Muscle layer of colon (tissue), 2 donors: ENCODE data around the gene ECM1.
A peak's percentile ranks its signal among the peaks of the same experiment; 100 is the strongest.

Source experiments
- H3K27ac ChIP-seq: one replicate; pipeline ENCODE4 v1.7.0; 2013; ENCODE audit warnings: low read depth, mild to moderate bottlenecking, low read length, moderate library complexity
- H3K27me3 ChIP-seq, 2 donors: one replicate each; pipeline ENCODE4 v1.7.0; 2013; ENCODE audit warnings: low read length in 2 of 2, mild to moderate bottlenecking in 2 of 2; ENCODE audit not compliant: insufficient read depth in 2 of 2, control insufficient read depth in 1 of 2
- H3K36me3 ChIP-seq: one replicate; pipeline ENCODE4 v1.7.0; 2013; ENCODE audit warnings: mild to moderate bottlenecking, low read length; ENCODE audit not compliant: insufficient read depth
- H3K4me1 ChIP-seq: one replicate; pipeline ENCODE4 v1.7.0; 2013; ENCODE audit warnings: mild to moderate bottlenecking, low read length; ENCODE audit not compliant: insufficient read depth
- H3K4me3 ChIP-seq, 2 donors: one replicate each; pipeline ENCODE4 v1.7.0; 2013; ENCODE audit warnings: low read length in 2 of 2, low read depth in 1 of 2, mild to moderate bottlenecking in 1 of 2, moderate library complexity in 1 of 2
- H3K9ac ChIP-seq: one replicate; pipeline ENCODE4 v1.7.0; 2013; ENCODE audit warnings: low read length
- H3K9me3 ChIP-seq: one replicate; pipeline ENCODE4 v1.7.0; 2013; ENCODE audit warnings: mild to moderate bottlenecking, low read length
- donor health status: abdominal sarcoma.
- donor health status: Adenocarcinoma of cecum.

The ECM1 gene

DNA sequence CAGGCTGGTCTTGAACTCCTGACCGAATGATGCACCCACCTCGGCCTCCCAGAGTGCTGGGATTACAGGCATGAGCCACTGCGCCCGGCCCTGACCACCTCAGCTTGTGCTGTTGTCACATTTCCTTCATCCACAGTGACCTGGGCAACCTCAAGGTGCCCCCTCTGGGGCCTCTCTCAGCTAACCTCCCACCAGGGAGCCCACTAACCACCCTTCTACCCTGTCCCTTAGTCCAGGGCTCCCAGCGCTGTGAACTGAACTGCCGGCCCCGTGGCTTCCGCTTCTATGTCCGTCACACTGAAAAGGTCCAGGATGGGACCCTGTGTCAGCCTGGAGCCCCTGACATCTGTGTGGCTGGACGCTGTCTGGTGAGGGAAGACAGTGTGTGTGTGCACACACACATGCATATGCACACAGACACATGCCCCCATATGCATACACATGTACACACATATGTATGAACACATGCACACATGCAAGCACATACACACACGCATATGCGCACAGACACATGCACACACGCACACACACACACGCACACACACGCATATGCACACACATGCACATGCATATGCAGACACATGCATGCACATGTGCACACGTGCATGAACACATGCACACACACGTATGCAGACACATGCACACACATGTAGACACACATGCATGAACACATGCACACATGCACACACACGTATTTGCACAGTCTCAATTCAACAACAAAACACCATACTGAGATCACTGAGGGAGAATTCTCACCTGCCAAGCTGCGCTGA lies 47.5 kb downstream of the ECM1 start:
- Histone ChIP-seq H3K4me1 (peaks cover 23% of the 10 kb centered on the region), H3K27me3 (no peaks in the 10 kb centered on the region), H3K27ac (no peak overlapping the region)

DNA sequence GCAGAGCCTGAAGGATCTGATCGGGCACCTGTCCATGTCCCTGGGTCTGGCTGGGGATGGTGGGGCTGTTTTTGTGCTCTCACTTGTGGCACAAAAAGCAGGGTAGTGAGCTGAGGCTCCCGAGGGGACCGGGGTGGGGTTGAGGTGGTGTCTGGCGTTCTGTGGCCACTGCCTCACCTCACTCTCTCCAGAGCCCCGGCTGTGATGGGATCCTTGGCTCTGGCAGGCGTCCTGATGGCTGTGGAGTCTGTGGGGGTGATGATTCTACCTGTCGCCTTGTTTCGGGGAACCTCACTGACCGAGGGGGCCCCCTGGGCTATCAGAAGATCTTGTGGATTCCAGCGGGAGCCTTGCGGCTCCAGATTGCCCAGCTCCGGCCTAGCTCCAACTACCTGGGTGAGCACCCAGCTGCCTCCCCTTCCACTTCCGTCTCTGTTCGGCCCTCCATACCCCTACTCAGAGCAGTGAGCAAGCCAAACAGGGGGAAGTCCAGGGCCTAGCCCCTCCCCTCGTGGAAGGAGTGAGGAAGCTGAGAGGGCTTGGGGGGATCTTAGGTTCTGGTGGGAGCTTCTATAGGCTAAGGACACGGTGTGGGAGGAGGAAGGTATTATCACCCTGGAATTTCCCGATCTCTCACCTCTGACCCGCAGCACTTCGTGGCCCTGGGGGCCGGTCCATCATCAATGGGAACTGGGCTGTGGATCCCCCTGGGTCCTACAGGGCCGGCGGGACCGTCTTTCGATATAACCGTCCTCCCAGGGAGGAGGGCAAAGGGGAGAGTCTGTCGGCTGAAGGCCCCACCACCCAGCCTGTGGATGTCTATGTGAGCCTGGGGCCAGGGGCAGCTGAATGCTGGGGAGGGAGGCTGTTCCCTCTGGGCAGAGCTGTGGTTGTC lies 48.3 kb downstream of the ECM1 start:
- Histone ChIP-seq H3K27ac (no peak overlapping the region), H3K9ac (no peak overlapping the region), H3K4me3 (no peak overlapping the region), H3K9me3 (no peaks in the 10 kb centered on the region), H3K4me1 (peaks cover 28% of the 10 kb centered on the region), H3K36me3 (peaks cover 13% of the 10 kb centered on the region), H3K27me3 (no peaks in the 10 kb centered on the region)

More for the DNA sequence above, 47.5 kb downstream of the ECM1 start:
- Histone ChIP-seq H3K36me3 (peaks cover 13% of the 10 kb centered on the region), H3K9ac (no peak overlapping the region), H3K9me3 (no peaks in the 10 kb centered on the region), H3K4me3 (no peak overlapping the region)

- no peak overlapping the region for H3K27ac ChIP-seq
Observed at GRCh38 chr1:150557065-150557600, 49.2 kb downstream of the ECM1 start.

GRCh38 chr1:150557813-150558212 lies 49.9 kb downstream of the ECM1 start:
- H3K4me1 ChIP-seq = peaks cover 36% of the 10 kb centered on the region
- H3K27me3 ChIP-seq = no peaks in the 10 kb centered on the region
- H3K27ac ChIP-seq = no peak overlapping the region
- H3K9ac ChIP-seq = no peak overlapping the region
- peaks cover 13% of the 10 kb centered on the region for H3K36me3 ChIP-seq
- H3K4me3 ChIP-seq = no peak overlapping the region
- H3K9me3 ChIP-seq = no peaks in the 10 kb centered on the region

More at GRCh38 chr1:150557065-150557600, 49.2 kb downstream of the ECM1 start:
- H3K9me3 ChIP-seq = no peaks in the 10 kb centered on the region
- no peak overlapping the region for H3K4me3 ChIP-seq
- peaks cover 33% of the 10 kb centered on the region for H3K4me1 ChIP-seq
- H3K9ac ChIP-seq = no peak overlapping the region
- peaks cover 13% of the 10 kb centered on the region for H3K36me3 ChIP-seq
- H3K27me3 ChIP-seq = no peaks in the 10 kb centered on the region

DNA sequence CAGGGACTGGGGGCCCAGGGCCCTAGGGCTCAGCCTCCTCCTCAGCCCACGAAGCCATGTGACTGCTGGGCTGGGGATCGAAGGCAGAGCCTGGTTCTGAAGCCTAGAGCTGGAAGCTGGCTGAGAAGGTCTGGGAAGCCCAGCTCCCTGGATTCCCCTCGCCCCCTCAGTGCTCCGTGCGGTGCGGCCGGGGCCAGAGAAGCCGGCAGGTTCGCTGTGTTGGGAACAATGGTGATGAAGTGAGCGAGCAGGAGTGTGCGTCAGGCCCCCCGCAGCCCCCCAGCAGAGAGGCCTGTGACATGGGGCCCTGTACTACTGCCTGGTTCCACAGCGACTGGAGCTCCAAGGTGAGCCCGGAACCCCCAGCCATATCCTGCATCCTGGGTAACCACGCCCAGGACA lies 50.4 kb downstream of the ECM1 start:
- Histone ChIP-seq H3K4me1 (peaks cover 37% of the 10 kb centered on the region), H3K9me3 (no peaks in the 10 kb centered on the region), H3K4me3 (peak overlapping the region in 1 of 2 donors; percentile 10), H3K36me3 (peaks cover 13% of the 10 kb centered on the region), H3K27me3 (no peaks in the 10 kb centered on the region), H3K27ac (peak overlapping the region; percentile 100), H3K9ac (no peak overlapping the region)

DNA sequence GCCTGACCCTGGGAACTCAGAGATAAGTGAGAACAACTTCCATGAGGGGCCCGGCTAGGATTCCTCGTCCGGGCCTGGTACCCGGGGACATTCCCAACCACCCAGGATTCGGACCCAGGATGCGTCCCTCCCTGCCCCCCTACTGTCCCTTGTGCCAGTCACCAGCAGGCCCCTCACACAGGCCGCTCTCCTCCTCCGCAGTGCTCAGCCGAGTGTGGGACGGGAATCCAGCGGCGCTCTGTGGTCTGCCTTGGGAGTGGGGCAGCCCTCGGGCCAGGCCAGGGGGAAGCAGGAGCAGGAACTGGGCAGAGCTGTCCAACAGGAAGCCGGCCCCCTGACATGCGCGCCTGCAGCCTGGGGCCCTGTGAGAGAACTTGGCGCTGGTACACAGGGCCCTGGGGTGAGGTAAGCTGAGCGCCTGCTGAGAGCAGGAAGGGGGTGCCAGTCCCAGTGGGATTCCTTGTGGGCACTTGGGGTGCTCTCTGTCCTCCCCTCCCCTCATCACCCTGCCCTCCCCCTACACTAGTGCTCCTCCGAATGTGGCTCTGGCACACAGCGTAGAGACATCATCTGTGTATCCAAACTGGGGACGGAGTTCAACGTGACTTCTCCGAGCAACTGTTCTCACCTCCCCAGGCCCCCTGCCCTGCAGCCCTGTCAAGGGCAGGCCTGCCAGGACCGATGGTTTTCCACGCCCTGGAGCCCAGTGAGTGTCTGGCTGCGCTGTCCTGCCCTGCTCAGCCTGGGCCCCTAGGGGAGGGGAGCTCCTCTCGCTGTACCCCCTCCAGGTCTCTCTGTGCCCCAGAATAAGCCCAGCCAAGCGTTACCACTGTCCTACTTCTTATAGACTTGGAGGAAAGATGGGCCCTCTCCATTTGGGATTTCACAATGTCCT lies 51.1 kb downstream of the ECM1 start:
- Histone ChIP-seq H3K9me3 (no peaks in the 10 kb centered on the region), H3K4me3 (peak overlapping the region; percentile 10 to 85), H3K27me3 (no peaks in the 10 kb centered on the region), H3K9ac (peak overlapping the region; percentile 93), H3K4me1 (peaks cover 42% of the 10 kb centered on the region), H3K36me3 (peaks cover 13% of the 10 kb centered on the region), H3K27ac (peak overlapping the region; percentile 100)

DNA sequence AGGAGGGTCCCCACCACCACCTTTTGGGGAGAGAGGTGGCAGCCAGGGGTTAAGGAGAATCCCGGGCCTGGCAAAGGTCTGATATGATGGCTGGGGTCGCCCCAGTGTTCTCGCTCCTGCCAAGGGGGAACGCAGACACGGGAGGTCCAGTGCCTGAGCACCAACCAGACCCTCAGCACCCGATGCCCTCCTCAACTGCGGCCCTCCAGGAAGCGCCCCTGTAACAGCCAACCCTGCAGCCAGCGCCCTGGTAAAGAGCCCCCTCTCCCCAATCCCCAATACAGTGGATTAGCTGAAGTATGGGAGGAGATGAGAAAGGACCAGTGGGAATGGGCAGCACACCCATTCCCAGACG lies 51.7 kb downstream of the ECM1 start:
- Histone ChIP-seq H3K4me3 (peak overlapping the region in 1 of 2 donors; percentile 85), H3K27me3 (no peaks in the 10 kb centered on the region), H3K4me1 (peaks cover 49% of the 10 kb centered on the region), H3K36me3 (peaks cover 13% of the 10 kb centered on the region), H3K27ac (peak overlapping the region; percentile 100), H3K9me3 (no peaks in the 10 kb centered on the region), H3K9ac (peak overlapping the region; percentile 93)

GRCh38 chr1:150560011-150560438 lies 52.1 kb downstream of the ECM1 start:
- peak overlapping the region; percentile 100 for H3K27ac ChIP-seq
- peak overlapping the region in 1 of 2 donors; percentile 85 for H3K4me3 ChIP-seq
- no peaks in the 10 kb centered on the region for H3K27me3 ChIP-seq
- no peaks in the 10 kb centered on the region for H3K9me3 ChIP-seq
- H3K36me3 ChIP-seq = peaks cover 13% of the 10 kb centered on the region
- peak overlapping the region; percentile 93 for H3K9ac ChIP-seq
- H3K4me1 ChIP-seq = peaks cover 53% of the 10 kb centered on the region

DNA sequence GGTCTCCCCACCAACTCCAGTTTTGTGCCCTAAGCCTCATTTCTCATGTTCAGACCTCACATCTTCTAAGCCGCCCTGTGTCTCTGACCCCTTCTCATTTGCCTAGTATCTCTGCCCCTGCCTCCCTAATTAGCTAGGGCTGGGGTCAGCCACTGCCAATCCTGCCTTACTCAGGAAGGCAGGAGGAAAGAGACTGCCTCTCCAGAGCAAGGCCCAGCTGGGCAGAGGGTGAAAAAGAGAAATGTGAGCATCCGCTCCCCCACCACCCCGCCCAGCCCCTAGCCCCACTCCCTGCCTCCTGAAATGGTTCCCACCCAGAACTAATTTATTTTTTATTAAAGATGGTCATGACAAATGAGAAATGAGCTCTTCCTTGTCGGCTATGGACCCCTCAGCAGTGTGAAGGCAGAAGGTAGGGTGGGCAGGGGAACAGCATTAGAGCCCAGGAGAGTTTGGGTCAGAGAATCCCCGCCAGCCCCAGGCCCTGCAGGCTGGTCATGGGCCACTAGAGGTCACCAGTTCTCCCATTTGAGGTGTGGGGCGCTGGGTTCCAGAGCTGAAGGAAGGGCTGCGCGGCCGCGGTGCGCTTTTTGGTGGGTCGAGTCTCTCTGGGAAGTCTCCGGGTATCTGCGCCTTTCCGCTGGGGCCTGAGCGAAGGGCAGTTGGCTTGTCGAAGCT lies 52.8 kb downstream of the ECM1 start:
- H3K9me3 ChIP-seq = no peaks in the 10 kb centered on the region
- H3K27me3 ChIP-seq = no peaks in the 10 kb centered on the region
- H3K4me3 ChIP-seq = peak overlapping the region; percentile 41 to 85
- H3K4me1 ChIP-seq = peaks cover 56% of the 10 kb centered on the region
- H3K9ac ChIP-seq = peak overlapping the region; percentile 93
- peak overlapping the region; percentile 100 for H3K27ac ChIP-seq
- peaks cover 8% of the 10 kb centered on the region for H3K36me3 ChIP-seq

GRCh38 chr1:150561254-150561973 lies 53.5 kb downstream of the ECM1 start:
- H3K4me1 ChIP-seq = peaks cover 59% of the 10 kb centered on the region
- peak overlapping the region; percentile 93 for H3K9ac ChIP-seq
- peak overlapping the region; percentile 100 for H3K27ac ChIP-seq
- H3K9me3 ChIP-seq = no peaks in the 10 kb centered on the region
- peaks cover 1% of the 10 kb centered on the region for H3K36me3 ChIP-seq
- H3K27me3 ChIP-seq = no peaks in the 10 kb centered on the region
- peak overlapping the region; percentile 41 to 85 for H3K4me3 ChIP-seq
